Left ventricle myocardium inferior (tissue), 1 donor: ENCODE results near the gene ZNF490. TPM values are rescaled to one million over a fixed set of nuclear protein-coding genes. Genes with fewer than 3 reads are reported as not detected.
A peak's percentile ranks its signal among the peaks of the same experiment; 100 is the strongest.

ENCODE experiments used
- DNase-seq: peaks from one replicate; pipeline ENCODE4 v3.0.0-alpha.2; 2020
- H3K27ac ChIP-seq: fragments of 200-600 bp; replicated peaks from 2 replicates; pipeline ENCODE4 v1.8.0; 2021
- H3K27me3 ChIP-seq: fragments of 200-600 bp; 2 replicates; pipeline ENCODE4 v1.8.0; 2021; ENCODE audit warnings: low read depth
- H3K36me3 ChIP-seq: fragments of 200-600 bp; 2 replicates; pipeline ENCODE4 v1.8.0; 2021
- H3K4me1 ChIP-seq: fragments of 200-600 bp; 2 replicates; pipeline ENCODE4 v1.8.0; 2021
- H3K4me3 ChIP-seq: fragments of 200-600 bp; 2 replicates; pipeline ENCODE4 v1.8.0; 2021; ENCODE audit warnings: mild to moderate bottlenecking, moderate library complexity
- H3K9me3 ChIP-seq: fragments of 200-600 bp; replicated peaks from 2 replicates; pipeline ENCODE4 v1.8.0; 2021
- intact Hi-C: fragments of 100-400 bp; cut with micrococcal nuclease; formaldehyde crosslinking; loops from one replicate; pipeline ENCODE4 v1.11.0; 2022
- total RNA-seq: library from RNA; stranded (reverse); fragmentation: NEBNext Ultra II Directional; extraction: Animal tissue kit (Norgen Biotek cat#: 25700); gene quantifications from one replicate; pipeline ENCODE4 v1.2.1, GENCODE V29; 2021
- TF ChIP-seq, protein P1 (sequence below): fragments of 200-600 bp; IDR thresholded peaks from 2 replicates; pipeline ENCODE4 v1.8.0; 2021; ENCODE audit warnings: antibody characterized with exemption, mild to moderate bottlenecking, borderline replicate concordance
- donor health status: DM: no; HTN: yes; CAD: no; lungs with severe emphysema.

ZNF490 gene
- total RNA-seq, 1 donor from 2014 or later, result 4.1 TPM

GRCh38 chr19:12596927-12597548 lies 13.6 kb downstream of the ZNF490 start:
- DNase-seq, result no peak
- no peak overlapping the region for H3K27ac ChIP-seq
- peak overlapping the region; percentile 46 for H3K4me3 ChIP-seq
- H3K27me3 ChIP-seq, result no peaks in the 10 kb centered on the region
- H3K4me1 ChIP-seq, result no peaks in the 10 kb centered on the region
- intact Hi-C loops, result no loop called here
- TF ChIP-seq, protein P1, sequence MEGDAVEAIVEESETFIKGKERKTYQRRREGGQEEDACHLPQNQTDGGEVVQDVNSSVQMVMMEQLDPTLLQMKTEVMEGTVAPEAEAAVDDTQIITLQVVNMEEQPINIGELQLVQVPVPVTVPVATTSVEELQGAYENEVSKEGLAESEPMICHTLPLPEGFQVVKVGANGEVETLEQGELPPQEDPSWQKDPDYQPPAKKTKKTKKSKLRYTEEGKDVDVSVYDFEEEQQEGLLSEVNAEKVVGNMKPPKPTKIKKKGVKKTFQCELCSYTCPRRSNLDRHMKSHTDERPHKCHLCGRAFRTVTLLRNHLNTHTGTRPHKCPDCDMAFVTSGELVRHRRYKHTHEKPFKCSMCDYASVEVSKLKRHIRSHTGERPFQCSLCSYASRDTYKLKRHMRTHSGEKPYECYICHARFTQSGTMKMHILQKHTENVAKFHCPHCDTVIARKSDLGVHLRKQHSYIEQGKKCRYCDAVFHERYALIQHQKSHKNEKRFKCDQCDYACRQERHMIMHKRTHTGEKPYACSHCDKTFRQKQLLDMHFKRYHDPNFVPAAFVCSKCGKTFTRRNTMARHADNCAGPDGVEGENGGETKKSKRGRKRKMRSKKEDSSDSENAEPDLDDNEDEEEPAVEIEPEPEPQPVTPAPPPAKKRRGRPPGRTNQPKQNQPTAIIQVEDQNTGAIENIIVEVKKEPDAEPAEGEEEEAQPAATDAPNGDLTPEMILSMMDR, result no peak
- H3K36me3 ChIP-seq, result peaks cover 20% of the 10 kb centered on the region
- H3K9me3 ChIP-seq, result no peaks in the 10 kb centered on the region

DNA sequence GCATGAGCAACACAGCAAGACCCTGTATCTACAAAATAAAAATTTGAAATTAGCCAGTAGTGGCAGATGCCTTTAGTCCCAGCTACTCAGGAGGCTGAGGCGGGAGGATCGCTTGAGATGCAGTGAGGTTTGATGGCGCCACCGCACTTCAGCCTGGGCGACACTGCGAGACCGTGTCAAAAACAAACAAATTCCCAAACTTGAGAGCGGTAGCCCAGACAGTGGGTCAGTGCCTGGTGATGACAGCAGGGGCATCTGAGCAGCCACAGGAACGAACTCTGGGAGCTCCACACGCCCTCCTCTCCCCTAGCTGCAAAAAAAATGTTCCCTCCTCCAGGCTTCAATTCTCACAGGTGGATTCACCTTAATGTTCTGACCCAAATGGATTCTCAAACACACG lies 14.1 kb downstream of the ZNF490 start:
- Histone ChIP-seq H3K4me3 (peak overlapping the region; percentile 46), H3K27me3 (no peaks in the 10 kb centered on the region), H3K4me1 (no peaks in the 10 kb centered on the region), H3K36me3 (peaks cover 20% of the 10 kb centered on the region), H3K9me3 (no peaks in the 10 kb centered on the region), H3K27ac (no peak overlapping the region)
- intact Hi-C loops, result no loop called here
- TF ChIP-seq, protein P1, result no peak
- no peak for DNase-seq

GRCh38 chr19:12581100-12581499 lies 29.5 kb downstream of the ZNF490 start:
- Histone ChIP-seq H3K27ac (no peak overlapping the region), H3K4me1 (no peaks in the 10 kb centered on the region), H3K36me3 (peaks cover 55% of the 10 kb centered on the region), H3K4me3 (no peak overlapping the region), H3K9me3 (peaks cover 41% of the 10 kb centered on the region), H3K27me3 (no peaks in the 10 kb centered on the region)
- intact Hi-C loops, result no loop called here
- TF ChIP-seq, protein P1, result no peak
- no peak for DNase-seq

DNA sequence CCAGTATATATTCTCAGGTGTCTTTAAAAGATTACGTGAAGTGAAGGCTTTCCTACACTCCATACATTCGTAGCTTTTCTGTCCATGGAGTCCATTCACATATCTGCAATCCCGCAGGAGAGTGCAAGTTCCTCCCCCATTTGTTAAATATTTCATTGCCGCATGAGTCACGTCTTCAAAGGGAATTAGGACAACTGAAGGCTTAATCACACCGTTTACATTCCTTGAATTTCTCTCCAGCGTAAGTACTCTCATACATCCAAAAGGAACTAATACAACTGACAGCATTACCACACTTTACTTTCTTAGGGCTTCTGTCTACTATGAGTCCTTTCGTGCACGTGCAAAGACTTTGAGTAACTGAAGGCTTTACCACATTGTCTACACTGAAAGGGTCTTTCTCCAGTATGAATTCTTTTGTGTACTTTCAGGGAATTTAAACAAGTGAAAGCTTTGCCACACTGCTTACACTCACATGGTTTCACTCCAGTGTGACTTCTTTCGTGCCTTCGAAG lies 30.4 kb downstream of the ZNF490 start:
- no peak overlapping the region for H3K27ac ChIP-seq
- peaks cover 41% of the 10 kb centered on the region for H3K9me3 ChIP-seq
- H3K27me3 ChIP-seq, result no peaks in the 10 kb centered on the region
- H3K4me3 ChIP-seq, result no peak overlapping the region
- intact Hi-C loops, result no loop called here
- DNase-seq, result no peak
- no peaks in the 10 kb centered on the region for H3K4me1 ChIP-seq
- TF ChIP-seq, protein P1, result no peak
- H3K36me3 ChIP-seq, result peaks cover 55% of the 10 kb centered on the region

DNA sequence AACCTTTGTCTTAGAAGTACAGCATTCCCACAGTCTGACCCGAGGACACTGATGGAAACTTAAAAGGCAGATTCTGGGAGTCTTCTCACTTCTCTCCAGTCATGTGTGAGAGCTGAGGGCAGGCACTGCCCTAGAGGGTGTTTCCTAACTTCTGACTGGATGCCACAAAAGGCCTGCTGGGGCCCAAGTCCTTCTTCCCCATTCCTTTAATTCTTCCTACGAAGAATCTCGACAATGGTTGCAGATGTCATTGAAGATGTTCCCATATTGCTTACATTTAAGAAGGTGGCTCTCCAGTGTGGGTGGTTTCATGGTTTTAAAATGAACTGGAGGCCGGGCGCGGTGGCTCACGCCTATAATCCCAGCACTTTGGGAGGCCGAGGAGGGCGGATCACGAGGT lies 32.0 kb downstream of the ZNF490 start:
- TF ChIP-seq, protein P1, result no peak
- Histone ChIP-seq H3K27me3 (no peaks in the 10 kb centered on the region), H3K27ac (no peak overlapping the region), H3K9me3 (peaks cover 41% of the 10 kb centered on the region), H3K4me1 (no peaks in the 10 kb centered on the region), H3K4me3 (no peak overlapping the region), H3K36me3 (peaks cover 55% of the 10 kb centered on the region)
- intact Hi-C loops, result no loop called here
- DNase-seq, result no peak
